Activated B cell treated with CpG ODN at 0.5 μM for 24 hours (primary cell): ENCODE measurements around the gene MAP4K1. TPM values are rescaled to one million over a fixed set of nuclear protein-coding genes. Genes with fewer than 3 reads are reported as not detected.
A peak's percentile ranks its signal among the peaks of the same experiment; 100 is the strongest.
"Not testable (repeated sequence)": the region's sequence is repeated elsewhere in the genome, so short reads cannot be mapped to it uniquely, and the experiment has no call there.

Source experiments
- ATAC-seq: fragments of 200-7000 bp; cut with Tn5 transposase; one replicate; pipeline ENCODE4 v1.10.0; 2021; ENCODE audit warnings: low read depth, mild to moderate bottlenecking, moderate library complexity
- CTCF ChIA-PET: fragments of 350-600 bp; sonication (Branson Sonifier 250); formaldehyde crosslinking; loops from one replicate; lab custom pipeline; 2021; ENCODE audit warnings: antibody characterized with exemption; lab: Charles Lee
- POLR2A ChIA-PET: fragments of 350-600 bp; sonication (Branson Sonifier 250); formaldehyde crosslinking; loops from one replicate; lab custom pipeline; 2021; ENCODE audit warnings: antibody characterized with exemption; lab: Charles Lee
- DNase-seq: peaks from one replicate; pipeline ENCODE4 v3.0.0; 2022
- H3K27ac Mint-ChIP-seq: one replicate; pipeline ENCODE4 v1.8.0; 2020; ENCODE audit warnings: mixed read lengths
- H3K27me3 Mint-ChIP-seq: one replicate; pipeline ENCODE4 v1.8.0; 2021; ENCODE audit warnings: mixed read lengths
- H3K36me3 Mint-ChIP-seq: one replicate; pipeline ENCODE4 v1.8.0; 2021; ENCODE audit warnings: low read depth, mixed read lengths
- H3K4me1 Mint-ChIP-seq: one replicate; pipeline ENCODE4 v1.8.0; 2021; ENCODE audit warnings: mixed read lengths
- H3K4me3 Mint-ChIP-seq: one replicate; pipeline ENCODE4 v1.8.0; 2020; ENCODE audit warnings: mild to moderate bottlenecking, mixed read lengths
- H3K9me3 Mint-ChIP-seq: one replicate; pipeline ENCODE4 v1.8.0; 2020; ENCODE audit warnings: mixed read lengths
- intact Hi-C: fragments of 100-400 bp; cut with micrococcal nuclease; formaldehyde crosslinking; loops from one replicate; pipeline ENCODE4 v1.15.1; 2024
- total RNA-seq: library from RNA; stranded (reverse); gene quantifications from 2 replicates; pipeline ENCODE4 v1.2.3, GENCODE V29; 2022
- TF ChIP-seq, protein P1 (sequence below): fragments of 200-600 bp; IDR thresholded peaks from one replicate; pipeline ENCODE4 v1.8.0; 2022; ENCODE audit warnings: antibody characterized with exemption, mild to moderate bottlenecking

The MAP4K1 gene
- total RNA-seq, 1 donor from 2014 or later = 379 TPM

DNA sequence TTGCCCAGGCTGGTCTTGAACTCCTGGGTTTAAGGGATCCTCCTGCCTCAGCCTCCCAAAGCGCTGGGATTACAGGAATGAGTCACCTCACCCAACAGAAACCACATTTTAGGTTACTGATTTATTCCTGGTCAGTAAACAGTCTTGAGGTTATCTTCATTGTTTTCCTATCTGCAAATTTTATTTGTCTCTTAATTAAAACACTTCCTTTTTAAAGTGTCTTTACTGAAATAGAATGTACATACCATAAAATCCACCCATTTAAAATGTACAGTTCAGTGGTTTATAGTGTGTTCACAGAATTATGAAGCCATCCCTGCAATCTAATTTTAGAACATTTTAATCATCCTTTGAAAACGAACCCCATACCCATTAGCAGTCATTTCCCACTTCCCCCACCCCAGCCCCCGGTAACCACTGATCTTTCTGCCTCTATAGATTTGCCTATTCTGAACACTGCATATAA is 63.0 kb downstream of the MAP4K1 start:
- POLR2A ChIA-PET = interaction anchor here (0.7 to 3.5 kb wide), 2 partner anchors 38 to 64 kb away, joined by 5 to 38 read pairs; partner anchors contain the start of genes EIF3K and MAP4K1
- peaks cover 38% of the 10 kb centered on the region for H3K4me1 Mint-ChIP-seq
- TF ChIP-seq, protein P1, sequence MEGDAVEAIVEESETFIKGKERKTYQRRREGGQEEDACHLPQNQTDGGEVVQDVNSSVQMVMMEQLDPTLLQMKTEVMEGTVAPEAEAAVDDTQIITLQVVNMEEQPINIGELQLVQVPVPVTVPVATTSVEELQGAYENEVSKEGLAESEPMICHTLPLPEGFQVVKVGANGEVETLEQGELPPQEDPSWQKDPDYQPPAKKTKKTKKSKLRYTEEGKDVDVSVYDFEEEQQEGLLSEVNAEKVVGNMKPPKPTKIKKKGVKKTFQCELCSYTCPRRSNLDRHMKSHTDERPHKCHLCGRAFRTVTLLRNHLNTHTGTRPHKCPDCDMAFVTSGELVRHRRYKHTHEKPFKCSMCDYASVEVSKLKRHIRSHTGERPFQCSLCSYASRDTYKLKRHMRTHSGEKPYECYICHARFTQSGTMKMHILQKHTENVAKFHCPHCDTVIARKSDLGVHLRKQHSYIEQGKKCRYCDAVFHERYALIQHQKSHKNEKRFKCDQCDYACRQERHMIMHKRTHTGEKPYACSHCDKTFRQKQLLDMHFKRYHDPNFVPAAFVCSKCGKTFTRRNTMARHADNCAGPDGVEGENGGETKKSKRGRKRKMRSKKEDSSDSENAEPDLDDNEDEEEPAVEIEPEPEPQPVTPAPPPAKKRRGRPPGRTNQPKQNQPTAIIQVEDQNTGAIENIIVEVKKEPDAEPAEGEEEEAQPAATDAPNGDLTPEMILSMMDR = no peak
- DNase-seq = no peak
- H3K27ac Mint-ChIP-seq = peak overlapping the region; percentile 4
- no peak for ATAC-seq
- no peak overlapping the region for H3K4me3 Mint-ChIP-seq
- intact Hi-C loops = loop anchor here (5.0 to 10.0 kb wide), 2 partner anchors 133 to 310 kb away; no protein-coding TSS in a partner anchor
- H3K9me3 Mint-ChIP-seq = no peaks in the 10 kb centered on the region
- H3K36me3 Mint-ChIP-seq = no peaks in the 10 kb centered on the region
- H3K27me3 Mint-ChIP-seq = peaks cover 5% of the 10 kb centered on the region
- CTCF ChIA-PET = no interaction called here

DNA sequence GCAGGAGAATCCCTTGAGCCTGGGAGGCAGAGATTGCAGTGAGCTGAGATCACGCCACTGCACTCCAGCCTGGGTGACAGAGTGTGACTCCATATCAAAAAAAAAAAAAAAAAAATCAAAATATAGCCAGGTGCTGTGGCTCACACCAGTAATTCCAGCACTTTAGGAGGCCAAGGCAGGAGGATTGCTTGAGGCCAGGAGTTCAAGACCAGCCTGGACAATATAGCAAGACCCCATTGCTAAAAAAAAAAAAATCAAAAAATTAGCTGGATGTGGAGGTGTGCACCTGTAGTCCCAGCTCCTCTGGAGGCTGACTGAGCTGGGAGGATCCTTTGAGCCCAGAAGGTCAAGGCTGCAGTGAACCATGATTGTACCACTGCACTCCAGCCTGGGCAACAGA is 64.5 kb downstream of the MAP4K1 start:
- ATAC-seq, H3K27ac Mint-ChIP-seq, H3K4me3 Mint-ChIP-seq, H3K27me3 Mint-ChIP-seq, DNase-seq, CTCF ChIA-PET, H3K9me3 Mint-ChIP-seq, H3K36me3 Mint-ChIP-seq: not testable (repeated sequence)
- intact Hi-C loops = loop anchor here (10.0 kb wide), 1 partner anchor 312 kb away; no protein-coding TSS in a partner anchor
- POLR2A ChIA-PET = interaction anchor here (1.1 kb wide), 1 partner anchor 81 kb away, joined by 3 read pairs; no protein-coding TSS in a partner anchor
- peaks cover 32% of the 10 kb centered on the region for H3K4me1 Mint-ChIP-seq

DNA sequence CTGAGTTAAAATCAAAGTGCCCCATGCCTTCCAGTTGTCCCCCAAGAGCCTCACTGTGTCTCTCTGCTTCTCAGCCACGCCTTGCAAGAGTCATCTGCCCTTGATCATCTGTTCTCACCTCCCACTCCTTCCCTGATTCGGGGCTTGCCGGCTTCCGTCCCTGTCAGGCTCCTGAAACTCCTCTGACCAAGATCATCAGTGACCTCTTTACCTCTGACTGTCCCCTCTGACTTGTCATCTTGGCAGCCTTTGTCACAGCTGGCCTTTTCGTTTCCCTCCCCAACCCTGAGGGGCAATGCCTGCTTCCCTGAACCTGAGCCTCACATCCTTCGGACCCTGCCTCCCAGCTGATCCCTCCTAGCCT is 66.3 kb downstream of the MAP4K1 start:
- no peak overlapping the region for H3K27ac Mint-ChIP-seq
- H3K36me3 Mint-ChIP-seq = no peaks in the 10 kb centered on the region
- peaks cover 5% of the 10 kb centered on the region for H3K27me3 Mint-ChIP-seq
- no peaks in the 10 kb centered on the region for H3K9me3 Mint-ChIP-seq
- no peak for ATAC-seq
- peaks cover 33% of the 10 kb centered on the region for H3K4me1 Mint-ChIP-seq
- no peak for DNase-seq
- TF ChIP-seq, protein P1 = no peak
- POLR2A ChIA-PET = interaction anchor here (0.6 to 0.9 kb wide), 2 partner anchors 22 to 62 kb away, joined by 3 to 4 read pairs; no protein-coding TSS in a partner anchor
- H3K4me3 Mint-ChIP-seq = peak overlapping the region; percentile 29
- intact Hi-C loops = loop anchor here (10.0 kb wide), 1 partner anchor 313 kb away; no protein-coding TSS in a partner anchor
- CTCF ChIA-PET = interaction anchor here (1.2 kb wide), 1 partner anchor 83 kb away, joined by 3 read pairs; no protein-coding TSS in a partner anchor

DNA sequence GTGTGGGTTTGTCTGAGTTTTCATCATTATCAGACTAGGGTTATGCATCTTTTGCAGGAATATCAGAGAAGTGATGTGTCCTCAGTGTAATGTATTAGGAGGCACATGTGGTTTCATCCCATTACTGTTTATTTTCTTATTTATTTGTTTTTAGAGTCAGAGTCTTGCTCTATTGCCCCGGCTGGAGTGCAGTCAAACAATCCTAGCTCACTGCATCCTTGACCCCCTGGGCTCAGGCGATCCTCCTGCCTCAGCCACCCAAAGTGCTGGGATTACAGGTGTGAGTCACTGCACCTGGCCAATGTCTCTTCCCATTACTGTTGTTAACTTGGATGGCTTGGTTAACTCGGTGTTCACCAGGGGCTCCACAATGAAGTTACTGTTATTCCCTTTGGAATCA is 67.4 kb downstream of the MAP4K1 start:
- H3K4me3 Mint-ChIP-seq = no peak overlapping the region
- ATAC-seq (no peak), DNase-seq (no peak)
- TF ChIP-seq, protein P1 = no peak
- peaks cover 5% of the 10 kb centered on the region for H3K27me3 Mint-ChIP-seq
- peaks cover 32% of the 10 kb centered on the region for H3K4me1 Mint-ChIP-seq
- H3K27ac Mint-ChIP-seq = no peak overlapping the region
- H3K36me3 Mint-ChIP-seq = no peaks in the 10 kb centered on the region
- H3K9me3 Mint-ChIP-seq = no peaks in the 10 kb centered on the region
- POLR2A ChIA-PET = no interaction called here
- CTCF ChIA-PET = no interaction called here
- intact Hi-C loops = loop anchor here (10.0 kb wide), 1 partner anchor 314 kb away; no protein-coding TSS in a partner anchor

DNA sequence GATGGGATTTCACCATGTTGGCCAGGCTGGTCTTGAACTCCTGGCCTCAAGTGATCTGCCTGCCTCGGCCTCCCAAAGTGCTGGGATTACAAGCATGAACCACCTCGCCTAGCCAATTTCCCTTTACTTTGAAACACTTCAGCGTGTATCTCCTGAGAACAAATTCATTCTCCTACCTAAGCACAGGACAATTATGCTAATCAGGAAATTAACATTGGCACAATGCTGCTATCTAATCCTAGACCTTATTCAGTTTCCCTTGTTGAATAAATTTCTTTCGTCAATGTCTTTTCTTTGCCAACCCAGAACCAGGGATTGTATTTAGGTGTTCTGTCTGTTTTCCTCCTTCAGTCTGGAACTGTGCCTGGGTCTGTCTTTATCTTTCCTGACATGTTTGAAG is 67.8 kb downstream of the MAP4K1 start:
- intact Hi-C loops = loop anchor here (10.0 kb wide), 2 partner anchors 185 to 315 kb away; no protein-coding TSS in a partner anchor
- ChIA-PET CTCF (no interaction called here), POLR2A (interaction anchor here (0.7 kb wide), 2 partner anchors 16 to 30 kb away, joined by 3 to 5 read pairs; no protein-coding TSS in a partner anchor)
- Mint-ChIP-seq H3K9me3 (no peaks in the 10 kb centered on the region), H3K4me1 (peaks cover 32% of the 10 kb centered on the region), H3K36me3 (no peaks in the 10 kb centered on the region), H3K27me3 (peaks cover 5% of the 10 kb centered on the region), H3K27ac (no peak overlapping the region), H3K4me3 (no peak overlapping the region)
- DNase-seq (no peak), ATAC-seq (no peak)
- TF ChIP-seq, protein P1 = no peak
